Adipose tissue (tissue), 3 donors: Measurements from ENCODE around the gene RABL6. TPM values are rescaled to one million over a fixed set of nuclear protein-coding genes. Genes with fewer than 3 reads are reported as not detected.

Experiments
- H3K27ac ChIP-seq: one replicate; pipeline ENCODE4 v1.5.1; 2013; ENCODE audit warnings: low read depth, low read length
- WGBS, 3 donors: extraction: QIAGEN DNeasy Blood & Tissue Kit; methylation state at CpG; one replicate each; pipeline ENCODE4 v1.1.7; 2013; 5-methylcytosine and 5-hydroxymethylcytosine counted together
- polyA plus RNA-seq, 3 donors: library from polyadenylated mRNA; stranded (reverse); fragments of 200-250 nt; gene quantifications; one replicate each; pipeline ENCODE4 v1.2.3, GENCODE V29; 2013
- donor health status: healthy with polysubstance abuse.
- donor health status: Bipolar disorder and iron deficiency.
- donor health status: healthy.

Gene RABL6
- polyA plus RNA-seq, 3 donors: 51.5 to 55.7 (median 54.4) TPM

DNA sequence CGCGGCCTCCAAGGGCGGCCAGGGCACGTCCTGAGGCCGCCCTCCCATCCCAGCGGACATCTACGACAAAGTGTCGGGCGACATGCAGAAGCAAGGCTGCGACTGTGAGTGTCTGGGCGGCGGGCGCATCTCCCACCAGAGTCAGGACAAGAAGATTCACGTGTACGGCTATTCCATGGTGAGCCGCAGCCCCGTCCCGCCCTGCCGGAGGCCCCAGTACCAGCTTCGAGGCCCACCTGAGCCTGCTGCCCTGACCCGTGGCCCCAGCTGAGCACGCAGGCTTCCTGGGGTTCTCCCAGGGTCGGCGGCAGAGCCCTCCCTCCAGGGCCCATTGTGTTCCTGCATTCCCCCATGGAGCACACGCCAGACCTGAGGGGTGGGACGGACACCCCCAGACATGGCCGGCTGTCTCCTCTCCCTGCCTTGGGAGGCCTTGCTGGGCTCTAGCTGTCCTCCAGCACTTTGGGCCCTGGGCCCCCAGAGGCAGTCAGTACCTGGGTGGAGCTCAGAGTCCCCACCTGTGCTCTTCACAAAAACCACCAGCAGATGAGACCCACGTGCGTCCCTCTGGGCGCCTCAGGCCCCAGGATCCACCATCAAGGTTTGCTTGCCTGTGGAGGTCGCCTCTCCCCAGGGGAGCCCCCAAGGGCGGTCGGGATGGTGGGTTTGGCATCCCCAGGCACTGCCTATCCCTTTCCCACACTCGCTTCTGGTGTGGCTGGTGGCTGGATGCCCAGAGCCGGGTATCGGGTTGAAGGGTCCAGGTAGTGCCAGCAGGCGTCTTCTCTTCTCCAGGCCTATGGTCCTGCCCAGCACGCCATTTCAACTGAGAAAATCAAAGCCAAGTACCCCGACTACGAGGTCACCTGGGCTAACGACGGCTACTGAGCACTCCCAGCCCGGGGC is 42.5 kb downstream of the RABL6 start:
- no peak overlapping the region for H3K27ac ChIP-seq
- WGBS, 3 donors: 41 to 57% (median 47%) methylated on average over 42 to 43 of the region's 43 CpGs

DNA sequence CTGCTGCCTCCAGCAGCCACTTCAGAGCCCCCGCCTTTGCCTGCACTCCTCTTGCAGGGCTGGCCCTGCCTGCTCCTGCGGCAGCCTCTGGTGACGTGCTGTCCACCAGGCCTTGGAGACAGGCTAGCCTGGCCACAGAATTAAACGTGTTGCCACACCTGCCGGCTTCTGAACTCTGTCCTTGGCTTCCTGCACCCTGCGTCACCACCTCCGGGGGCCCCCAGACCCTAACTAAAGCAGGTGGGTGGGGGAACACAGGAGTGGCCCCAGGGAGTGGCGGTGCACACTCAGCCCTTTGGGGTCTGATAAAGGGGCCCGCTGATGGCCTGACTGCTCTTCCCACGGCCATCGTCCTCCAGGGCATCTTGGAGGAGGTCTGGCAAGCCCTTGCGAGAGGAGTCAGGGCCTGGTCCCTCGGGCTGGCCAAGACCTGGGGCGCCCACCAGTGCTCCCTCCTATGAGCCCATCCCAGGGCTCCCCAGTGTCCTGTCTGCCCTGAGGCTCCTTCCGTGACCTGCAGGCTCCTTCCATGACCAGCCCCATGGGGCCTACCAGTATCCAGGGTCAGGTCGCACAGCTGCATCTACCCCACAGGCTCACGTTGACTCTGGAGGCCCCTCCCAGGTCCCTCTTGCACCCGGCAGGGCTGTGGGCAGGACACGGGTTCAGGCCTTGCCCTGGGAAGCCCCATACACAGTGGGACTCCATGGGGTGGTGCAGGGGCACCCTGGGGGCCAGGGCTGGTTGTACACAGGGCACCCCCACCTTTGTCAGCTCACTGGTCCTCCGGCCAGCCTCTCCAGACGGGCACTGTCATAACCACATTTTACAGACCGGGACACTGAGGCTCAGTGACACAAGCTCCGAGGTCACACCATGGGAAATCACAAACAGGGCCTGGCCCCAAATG is 43.4 kb downstream of the RABL6 start:
- H3K27ac ChIP-seq: no peak overlapping the region
- 69 to 86% (median 82%) methylated on average over 23 of the region's 23 CpGs for WGBS, 3 donors

DNA sequence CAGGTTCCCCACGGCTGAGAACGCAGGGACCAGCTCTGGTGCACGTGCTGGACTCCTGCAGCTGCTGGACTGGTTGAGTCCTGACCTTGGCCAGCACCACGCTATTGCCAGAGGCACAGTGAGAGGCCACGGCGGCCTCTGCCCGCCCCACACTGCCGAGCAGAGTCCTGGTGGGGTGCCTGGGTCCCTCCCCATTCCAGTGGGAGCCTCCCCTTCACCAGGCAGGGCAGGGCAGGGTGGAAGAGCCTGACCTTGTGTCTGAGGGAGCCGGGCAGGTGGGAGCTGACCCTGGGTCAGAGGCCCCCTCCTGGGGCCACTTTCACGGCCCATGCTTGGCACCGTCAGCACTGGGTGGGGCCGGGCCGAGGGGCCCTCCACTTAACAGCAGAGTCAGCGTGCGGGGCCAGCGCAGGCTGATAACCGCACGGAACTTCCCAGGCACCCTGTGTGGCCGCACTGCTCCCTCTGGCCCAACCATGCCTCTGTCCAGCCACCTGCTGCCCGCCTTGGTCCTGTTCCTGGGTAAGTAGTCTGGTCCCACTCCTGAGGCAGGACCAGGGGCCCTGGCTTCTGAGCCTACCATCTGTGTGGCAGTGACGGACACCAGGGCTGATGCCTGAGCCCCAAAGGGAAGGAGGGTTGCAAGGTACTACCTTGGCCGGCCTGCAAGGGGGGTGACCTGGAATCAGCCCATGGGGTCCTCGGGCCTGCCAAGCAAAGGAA is 44.4 kb downstream of the RABL6 start, which contains the start of gene MAMDC4:
Gene MAMDC4, plus strand, starts transcription at position 406 of the 723 bp plus-strand sequence. Its CDS starts 71 bp downstream, at position 477.
- 47 to 77% (median 72%) methylated on average over 22 to 23 of the region's 23 CpGs for WGBS, 3 donors
- H3K27ac ChIP-seq: no peak within 1 kb of the TSS

DNA sequence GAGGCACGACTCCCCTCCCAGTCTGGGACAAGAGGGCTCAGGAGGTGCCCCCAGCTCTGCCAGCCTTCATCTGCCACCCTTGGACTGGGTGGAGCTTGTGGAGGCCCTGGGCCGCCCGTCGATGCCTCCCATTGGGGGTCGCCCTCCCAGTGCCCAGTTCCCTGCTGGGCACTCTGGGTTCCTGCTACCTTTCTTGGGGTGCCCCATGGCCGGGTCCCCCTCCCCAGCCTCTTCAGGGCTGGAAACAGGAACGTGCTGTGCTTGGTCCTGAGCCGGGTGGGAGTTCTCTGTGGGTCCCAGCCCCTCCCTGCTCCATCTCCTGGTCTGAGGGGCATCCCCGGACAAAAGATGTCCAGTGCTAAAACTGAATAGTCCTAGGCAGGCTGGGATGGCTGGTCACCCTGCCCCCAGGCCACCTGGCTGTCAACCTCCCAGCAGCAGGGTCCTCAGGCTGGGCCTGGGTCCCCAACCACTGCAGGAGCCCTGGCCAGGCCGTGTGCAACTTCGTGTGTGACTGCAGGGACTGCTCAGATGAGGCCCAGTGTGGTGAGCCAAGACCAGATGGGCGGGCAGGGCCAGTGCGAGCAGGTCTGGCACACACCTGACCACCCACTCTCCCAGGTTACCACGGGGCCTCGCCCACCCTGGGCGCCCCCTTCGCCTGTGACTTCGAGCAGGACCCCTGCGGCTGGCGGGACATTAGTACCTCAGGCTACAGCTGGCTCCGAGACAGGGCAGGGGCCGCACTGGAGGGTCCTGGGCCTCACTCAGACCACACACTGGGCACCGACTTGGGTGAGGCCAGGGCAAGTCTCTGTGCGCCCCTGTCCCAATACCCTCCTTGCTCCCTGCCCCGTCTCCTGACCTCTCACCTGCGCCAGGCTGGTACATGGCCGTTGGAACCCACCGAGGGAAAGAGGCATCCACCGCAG is 45.2 kb downstream of the RABL6 start:
- WGBS, 3 donors: 84 to 89% (median 87%) methylated on average over 26 to 29 of the region's 29 CpGs
- H3K27ac ChIP-seq: no peak overlapping the region

DNA sequence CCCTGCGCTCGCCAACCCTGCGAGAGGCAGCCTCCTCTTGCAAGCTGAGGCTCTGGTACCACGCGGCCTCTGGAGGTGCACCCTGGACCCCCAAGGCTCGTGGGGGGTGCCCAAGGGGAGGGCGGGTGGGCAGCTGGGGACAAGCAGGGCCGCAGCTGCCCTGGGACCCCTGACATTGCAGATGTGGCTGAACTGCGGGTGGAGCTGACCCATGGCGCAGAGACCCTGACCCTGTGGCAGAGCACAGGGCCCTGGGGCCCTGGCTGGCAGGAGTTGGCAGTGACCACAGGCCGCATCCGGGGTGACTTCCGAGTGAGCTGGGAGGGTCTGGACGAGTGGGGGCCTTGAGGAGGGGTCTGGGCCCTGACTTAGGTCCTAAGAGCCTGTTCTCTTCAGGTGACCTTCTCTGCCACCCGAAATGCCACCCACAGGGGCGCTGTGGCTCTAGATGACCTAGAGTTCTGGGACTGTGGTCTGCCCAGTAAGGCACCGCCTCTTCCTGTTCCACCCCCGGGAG is 45.9 kb downstream of the RABL6 start:
- 80 to 89% (median 84%) methylated on average over 18 of the region's 18 CpGs for WGBS, 3 donors
- H3K27ac ChIP-seq: no peak overlapping the region

DNA sequence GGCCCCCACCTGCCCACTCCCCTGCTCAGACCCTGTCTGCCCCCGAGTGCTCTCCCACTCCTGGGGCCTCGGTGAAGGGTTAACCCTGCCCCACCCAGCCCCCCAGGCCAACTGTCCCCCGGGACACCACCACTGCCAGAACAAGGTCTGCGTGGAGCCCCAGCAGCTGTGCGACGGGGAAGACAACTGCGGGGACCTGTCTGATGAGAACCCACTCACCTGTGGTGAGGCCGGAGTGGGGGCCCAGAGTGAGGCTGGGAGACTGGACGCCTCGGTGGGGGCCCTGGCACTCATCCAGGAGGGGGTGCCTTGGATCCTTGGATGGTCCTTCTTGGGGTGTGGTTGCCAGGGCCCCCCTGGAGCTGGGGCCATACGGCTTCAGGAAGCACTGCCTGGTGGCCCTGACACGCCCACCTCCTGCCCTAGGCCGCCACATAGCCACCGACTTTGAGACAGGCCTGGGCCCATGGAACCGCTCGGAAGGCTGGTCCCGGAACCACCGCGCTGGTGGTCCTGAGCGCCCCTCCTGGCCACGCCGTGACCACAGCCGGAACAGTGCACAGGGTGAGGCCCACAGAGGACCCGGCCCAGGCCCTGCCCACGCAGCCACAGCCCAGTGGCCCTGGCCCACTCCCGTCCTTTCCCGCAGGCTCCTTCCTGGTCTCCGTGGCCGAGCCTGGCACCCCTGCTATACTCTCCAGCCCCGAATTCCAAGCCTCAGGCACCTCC is 46.5 kb downstream of the RABL6 start:
- H3K27ac ChIP-seq: no peak overlapping the region
- 74 to 81% (median 79%) methylated on average over 28 to 30 of the region's 30 CpGs for WGBS, 3 donors

DNA sequence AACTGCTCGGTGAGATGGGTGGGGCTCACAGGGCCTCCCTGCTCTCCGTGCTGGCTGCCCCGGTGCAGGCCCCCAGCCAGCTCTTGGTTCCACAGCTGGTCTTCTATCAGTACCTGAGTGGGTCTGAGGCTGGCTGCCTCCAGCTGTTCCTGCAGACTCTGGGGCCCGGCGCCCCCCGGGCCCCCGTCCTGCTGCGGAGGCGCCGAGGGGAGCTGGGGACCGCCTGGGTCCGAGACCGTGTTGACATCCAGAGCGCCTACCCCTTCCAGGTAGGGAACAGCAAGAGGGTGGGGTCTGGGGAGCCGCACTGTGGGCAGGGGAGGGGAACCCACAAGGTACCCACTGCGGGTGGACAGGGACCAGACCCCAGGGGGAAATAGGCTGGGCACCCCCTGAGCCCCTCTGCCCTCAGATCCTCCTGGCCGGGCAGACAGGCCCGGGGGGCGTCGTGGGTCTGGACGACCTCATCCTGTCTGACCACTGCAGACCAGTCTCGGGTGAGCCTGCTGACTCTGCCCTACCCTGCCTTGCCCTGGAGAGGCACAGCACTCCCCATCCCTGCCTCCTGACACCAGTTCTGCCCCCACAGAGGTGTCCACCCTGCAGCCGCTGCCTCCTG is 47.2 kb downstream of the RABL6 start:
- WGBS, 3 donors: 82 to 87% (median 86%) methylated on average over 22 to 23 of the region's 23 CpGs
- no peak overlapping the region for H3K27ac ChIP-seq

DNA sequence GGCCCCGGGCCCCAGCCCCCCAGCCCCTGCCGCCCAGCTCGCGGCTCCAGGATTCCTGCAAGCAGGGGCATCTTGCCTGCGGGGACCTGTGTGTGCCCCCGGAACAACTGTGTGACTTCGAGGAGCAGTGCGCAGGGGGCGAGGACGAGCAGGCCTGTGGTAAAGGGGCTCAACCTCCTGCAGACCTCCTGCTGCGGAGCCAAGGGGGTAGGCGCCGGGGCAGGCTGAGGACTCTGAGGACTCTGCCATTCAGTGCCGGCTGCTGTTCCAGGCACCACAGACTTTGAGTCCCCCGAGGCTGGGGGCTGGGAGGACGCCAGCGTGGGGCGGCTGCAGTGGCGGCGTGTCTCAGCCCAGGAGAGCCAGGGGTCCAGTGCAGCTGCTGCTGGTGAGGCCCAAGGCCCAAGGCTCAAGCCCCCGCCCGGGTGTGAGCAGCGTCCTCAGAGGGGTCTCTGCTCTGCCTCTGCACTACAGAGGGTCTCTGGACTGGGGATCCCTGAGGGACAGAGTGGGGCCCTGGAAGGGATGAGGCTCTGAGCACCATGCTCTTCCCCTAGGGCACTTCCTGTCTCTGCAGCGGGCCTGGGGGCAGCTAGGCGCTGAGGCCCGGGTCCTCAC is 47.8 kb downstream of the RABL6 start:
- WGBS, 3 donors: 74 to 81% (median 77%) methylated on average over 21 to 26 of the region's 26 CpGs
- H3K27ac ChIP-seq: no peak overlapping the region

DNA sequence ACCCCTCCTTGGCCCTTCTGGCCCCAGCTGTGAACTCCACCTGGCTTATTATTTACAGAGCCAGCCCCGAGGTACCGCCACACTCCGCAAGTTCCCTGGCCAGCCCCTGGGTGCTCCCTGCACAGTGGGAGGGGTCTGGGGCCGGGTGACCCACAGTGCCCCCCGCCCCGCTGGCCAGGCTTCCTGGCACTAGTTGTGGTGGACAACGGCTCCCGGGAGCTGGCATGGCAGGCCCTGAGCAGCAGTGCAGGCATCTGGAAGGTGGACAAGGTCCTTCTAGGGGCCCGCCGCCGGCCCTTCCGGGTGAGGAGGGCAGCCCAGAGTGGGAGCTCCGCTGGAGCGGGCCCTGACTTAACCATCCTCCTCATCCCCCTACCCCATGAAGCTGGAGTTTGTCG is 48.3 kb downstream of the RABL6 start:
- 42 to 75% (median 72%) methylated on average over 15 of the region's 15 CpGs for WGBS, 3 donors
- H3K27ac ChIP-seq: no peak overlapping the region

DNA sequence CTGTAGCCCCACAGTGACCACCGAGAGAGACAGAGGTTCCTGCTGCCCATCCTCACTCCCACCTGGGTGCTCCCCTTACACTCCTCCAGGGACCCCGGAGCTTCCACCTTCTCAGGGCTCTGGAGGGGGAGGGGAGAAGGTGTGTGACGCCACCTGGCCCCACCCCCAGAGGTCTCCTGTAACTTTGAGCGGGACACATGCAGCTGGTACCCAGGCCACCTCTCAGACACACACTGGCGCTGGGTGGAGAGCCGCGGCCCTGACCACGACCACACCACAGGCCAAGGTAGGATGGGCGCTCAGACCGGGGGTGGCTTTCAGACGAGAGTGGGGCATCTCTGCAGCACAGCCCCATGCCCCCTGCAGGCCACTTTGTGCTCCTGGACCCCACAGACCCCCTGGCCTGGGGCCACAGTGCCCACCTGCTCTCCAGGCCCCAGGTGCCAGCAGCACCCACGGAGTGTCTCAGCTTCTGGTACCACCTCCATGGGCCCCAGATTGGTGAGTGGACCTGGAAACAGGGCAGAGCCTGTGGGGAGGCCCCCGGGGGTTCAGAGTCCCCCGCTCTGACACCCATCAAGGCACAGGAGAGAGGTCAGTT is 48.9 kb downstream of the RABL6 start:
- H3K27ac ChIP-seq: no peak overlapping the region
- 74 to 81% (median 76%) methylated on average over 13 to 14 of the region's 14 CpGs for WGBS, 3 donors

DNA sequence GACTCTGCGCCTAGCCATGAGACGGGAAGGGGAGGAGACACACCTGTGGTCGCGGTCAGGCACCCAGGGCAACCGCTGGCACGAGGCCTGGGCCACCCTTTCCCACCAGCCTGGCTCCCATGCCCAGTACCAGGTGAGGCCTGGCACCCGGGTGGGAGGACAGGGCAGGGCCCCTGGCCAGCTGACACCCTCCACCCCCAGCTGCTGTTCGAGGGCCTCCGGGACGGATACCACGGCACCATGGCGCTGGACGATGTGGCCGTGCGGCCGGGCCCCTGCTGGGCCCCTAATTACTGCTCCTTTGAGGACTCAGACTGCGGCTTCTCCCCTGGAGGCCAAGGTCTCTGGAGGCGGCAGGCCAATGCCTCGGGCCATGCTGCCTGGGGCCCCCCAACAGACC is 49.4 kb downstream of the RABL6 start:
- WGBS, 3 donors: 73 to 91% (median 87%) methylated on average over 15 to 19 of the region's 19 CpGs
- H3K27ac ChIP-seq: no peak overlapping the region

DNA sequence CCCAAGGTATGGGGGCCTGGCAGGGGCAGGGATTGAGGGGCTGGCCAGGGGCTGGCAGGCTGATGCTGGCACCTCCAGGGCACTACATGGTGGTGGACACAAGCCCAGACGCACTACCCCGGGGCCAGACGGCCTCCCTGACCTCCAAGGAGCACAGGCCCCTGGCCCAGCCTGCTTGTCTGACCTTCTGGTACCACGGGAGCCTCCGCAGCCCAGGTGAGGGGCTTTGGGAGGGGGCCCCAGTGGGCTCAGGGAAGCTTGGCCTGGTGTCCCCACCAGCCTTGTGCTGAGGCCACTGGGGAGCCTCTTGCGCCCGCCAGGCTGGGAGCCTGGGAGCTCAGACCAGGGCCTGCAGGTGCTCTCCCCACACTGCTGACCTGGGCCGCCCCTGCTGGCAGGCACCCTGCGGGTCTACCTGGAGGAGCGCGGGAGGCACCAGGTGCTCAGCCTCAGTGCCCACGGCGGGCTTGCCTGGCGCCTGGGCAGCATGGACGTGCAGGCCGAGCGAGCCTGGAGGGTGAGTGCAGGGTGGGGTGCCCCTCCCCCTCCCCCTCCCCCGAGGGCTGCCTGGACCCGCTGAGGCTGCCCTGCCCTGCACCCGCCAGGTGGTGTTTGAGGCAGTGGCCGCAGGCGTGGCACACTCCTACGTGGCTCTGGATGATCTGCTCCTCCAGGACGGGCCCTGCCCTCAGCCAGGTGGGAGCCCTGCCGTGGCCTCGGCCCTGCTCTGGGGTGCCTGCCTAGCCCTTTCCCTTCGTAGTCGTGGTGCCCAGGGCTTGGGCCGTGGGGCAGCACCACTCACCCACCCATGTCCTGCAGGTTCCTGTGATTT is 50.0 kb downstream of the RABL6 start:
- 51 to 88% (median 78%) methylated on average over 24 to 28 of the region's 29 CpGs for WGBS, 3 donors
- no peak overlapping the region for H3K27ac ChIP-seq

DNA sequence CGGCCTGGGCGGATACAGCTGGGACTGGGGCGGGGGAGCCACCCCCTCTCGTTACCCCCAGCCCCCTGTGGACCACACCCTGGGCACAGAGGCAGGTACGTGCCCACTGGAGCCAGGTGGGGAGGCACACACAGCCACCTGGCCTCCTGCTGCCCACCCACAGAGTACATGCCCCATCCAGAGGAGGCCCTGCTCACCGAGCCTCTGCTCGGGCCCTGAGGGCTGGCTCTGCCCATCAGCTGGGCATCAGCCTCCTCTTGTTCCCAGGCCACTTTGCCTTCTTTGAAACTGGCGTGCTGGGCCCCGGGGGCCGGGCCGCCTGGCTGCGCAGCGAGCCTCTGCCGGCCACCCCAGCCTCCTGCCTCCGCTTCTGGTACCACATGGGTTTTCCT is 50.7 kb downstream of the RABL6 start:
- 83 to 92% (median 85%) methylated on average over 15 of the region's 15 CpGs for WGBS, 3 donors
- H3K27ac ChIP-seq: no peak overlapping the region

DNA sequence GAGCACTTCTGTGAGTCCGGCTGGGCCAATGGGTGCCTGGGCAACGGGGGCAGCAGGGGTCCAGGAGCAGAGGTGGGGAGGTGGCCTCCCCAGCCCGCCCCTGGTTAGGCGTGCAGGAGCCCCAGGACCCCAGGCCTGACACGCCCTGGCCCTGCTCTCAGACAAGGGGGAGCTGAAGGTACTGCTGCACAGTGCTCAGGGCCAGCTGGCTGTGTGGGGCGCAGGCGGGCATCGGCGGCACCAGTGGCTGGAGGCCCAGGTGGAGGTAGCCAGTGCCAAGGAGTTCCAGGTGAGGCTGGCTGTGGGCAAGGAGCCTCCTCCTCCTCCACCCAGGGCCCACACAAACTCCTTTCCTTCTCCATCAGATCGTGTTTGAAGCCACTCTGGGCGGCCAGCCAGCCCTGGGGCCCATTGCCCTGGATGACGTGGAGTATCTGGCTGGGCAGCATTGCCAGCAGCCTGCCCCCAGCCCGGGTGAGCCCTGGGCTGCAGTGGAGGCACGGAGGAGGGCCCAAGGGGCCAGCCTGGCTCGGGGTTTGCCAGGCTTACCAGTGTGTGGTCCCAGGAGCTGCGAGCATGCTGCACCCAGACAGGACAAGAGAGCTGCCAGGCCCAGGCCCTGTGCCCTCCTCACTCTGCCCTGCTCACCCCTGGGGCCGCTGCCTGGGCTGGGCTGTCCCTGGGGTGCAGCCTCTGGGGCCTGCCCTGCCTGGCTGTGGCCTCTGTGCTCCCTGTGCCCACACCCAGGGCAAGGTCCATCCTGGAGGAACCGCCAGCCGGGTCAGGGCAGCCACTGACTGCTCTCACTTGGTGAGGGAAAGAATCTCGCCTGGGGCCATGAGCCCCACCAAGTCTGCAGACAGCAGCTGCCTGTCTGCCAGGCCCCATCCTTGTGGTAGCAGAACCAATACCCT is 51.4 kb downstream of the RABL6 start:
- no peak overlapping the region for H3K27ac ChIP-seq

More for the DNA sequence above, 51.4 kb downstream of the RABL6 start:
- WGBS, 3 donors: 45 to 72% (median 63%) methylated on average over 19 to 20 of the region's 20 CpGs
